ENCODE results near the gene MUC5B. TPM values are rescaled to one million over a fixed set of nuclear protein-coding genes. Genes with fewer than 3 reads are reported as not detected.

The MUC5B gene
- total RNA-seq, 1 experiment from 2014 or later: not detected

- DNase-seq (ENCODE audit: low spot score): no peak
- Histone ChIP-seq H3K27me3 (replicated peaks; ENCODE audit: insufficient read depth, low read depth, low read length, poor library complexity) (no peaks in the 10 kb centered on the region), H3K36me3 (ENCODE audit: insufficient read depth, low read length, poor library complexity, severe bottlenecking) (no peaks in the 10 kb centered on the region), H3K9me3 (ENCODE audit: low read depth, low read length, poor library complexity, severe bottlenecking) (no peaks in the 10 kb centered on the region), H3K4me1 (ENCODE audit: insufficient read depth, low read length, poor library complexity, severe bottlenecking) (no peaks in the 10 kb centered on the region), H3K27ac (ENCODE audit: low read depth, low read length, poor library complexity, severe bottlenecking) (no peak overlapping the region), H3K4me3 (ENCODE audit: low read depth, low read length, poor library complexity, severe bottlenecking) (no peak overlapping the region)
- ChIA-PET POLR2A (ENCODE audit: low non-redundant PET) (no interaction called here), CTCF (no interaction called here)
- no TSS peak for BruUV-seq (replicated peaks)
- TF ChIP-seq EZH2 (IDR thresholded peaks at IDR 0.05; ENCODE audit: borderline replicate concordance, low read depth, low read length, poor library complexity, severe bottlenecking) (no peak), CTCF (conservative IDR thresholded peaks at IDR 0.05; ENCODE audit: low read depth, low read length) (no peak)
- intact Hi-C loops (cut with micrococcal nuclease; ENCODE audit: unreplicated experiment): no loop called here
Observed at GRCh38 chr11:1205121-1205986, 17.5 kb upstream of the MUC5B start.

- CTCF ChIA-PET: no interaction called here
- no peak for DNase-seq (ENCODE audit: low spot score)
Observed at GRCh38 chr11:1205987-1206331, 16.9 kb upstream of the MUC5B start.

GRCh38 chr11:1206391-1207271, 16.2 kb upstream of the MUC5B start:
- H3K27me3 ChIP-seq (replicated peaks; ENCODE audit: insufficient read depth, low read depth, low read length, poor library complexity): peaks cover 6% of the 10 kb centered on the region
- no peak for DNase-seq (ENCODE audit: low spot score)
- POLR2A ChIA-PET (ENCODE audit: low non-redundant PET): no interaction called here
- no peak overlapping the region for H3K27ac ChIP-seq (ENCODE audit: low read depth, low read length, poor library complexity, severe bottlenecking)
- intact Hi-C loops (cut with micrococcal nuclease; ENCODE audit: unreplicated experiment): no loop called here
- H3K4me3 ChIP-seq (ENCODE audit: low read depth, low read length, poor library complexity, severe bottlenecking): no peak overlapping the region
- CTCF ChIA-PET: no interaction called here
- no TSS peak for BruUV-seq (replicated peaks)
- TF ChIP-seq EZH2 (IDR thresholded peaks at IDR 0.05; ENCODE audit: borderline replicate concordance, low read depth, low read length, poor library complexity, severe bottlenecking): no peak
- TF ChIP-seq CTCF (conservative IDR thresholded peaks at IDR 0.05; ENCODE audit: low read depth, low read length): no peak
- no peaks in the 10 kb centered on the region for H3K36me3 ChIP-seq (ENCODE audit: insufficient read depth, low read length, poor library complexity, severe bottlenecking)
- H3K9me3 ChIP-seq (ENCODE audit: low read depth, low read length, poor library complexity, severe bottlenecking): peaks cover 2% of the 10 kb centered on the region
- no peaks in the 10 kb centered on the region for H3K4me1 ChIP-seq (ENCODE audit: insufficient read depth, low read length, poor library complexity, severe bottlenecking)

More at GRCh38 chr11:1205987-1206331, 16.9 kb upstream of the MUC5B start:
- H3K36me3 ChIP-seq (ENCODE audit: insufficient read depth, low read length, poor library complexity, severe bottlenecking): no peaks in the 10 kb centered on the region
- no peaks in the 10 kb centered on the region for H3K4me1 ChIP-seq (ENCODE audit: insufficient read depth, low read length, poor library complexity, severe bottlenecking)
- BruUV-seq (replicated peaks): no TSS peak
- H3K27me3 ChIP-seq (replicated peaks; ENCODE audit: insufficient read depth, low read depth, low read length, poor library complexity): no peaks in the 10 kb centered on the region
- H3K27ac ChIP-seq (ENCODE audit: low read depth, low read length, poor library complexity, severe bottlenecking): no peak overlapping the region
- no peak for TF ChIP-seq CTCF (conservative IDR thresholded peaks at IDR 0.05; ENCODE audit: low read depth, low read length)
- TF ChIP-seq EZH2 (IDR thresholded peaks at IDR 0.05; ENCODE audit: borderline replicate concordance, low read depth, low read length, poor library complexity, severe bottlenecking): no peak
- intact Hi-C loops (cut with micrococcal nuclease; ENCODE audit: unreplicated experiment): no loop called here
- POLR2A ChIA-PET (ENCODE audit: low non-redundant PET): no interaction called here
- no peaks in the 10 kb centered on the region for H3K9me3 ChIP-seq (ENCODE audit: low read depth, low read length, poor library complexity, severe bottlenecking)
- H3K4me3 ChIP-seq (ENCODE audit: low read depth, low read length, poor library complexity, severe bottlenecking): no peak overlapping the region
